SKM-1 treated with dmso at 0.1 percent for 144 hours (cell line): Measurements from ENCODE around the gene KCNB1.
A peak's percentile ranks its signal among the peaks of the same experiment; 100 is the strongest.

Source experiments
- DNase-seq: peaks from one replicate; lab custom pipeline; 2025; ENCODE audit not compliant: unreplicated experiment; lab: John Stamatoyannopoulos, UW

KCNB1 gene

DNA sequence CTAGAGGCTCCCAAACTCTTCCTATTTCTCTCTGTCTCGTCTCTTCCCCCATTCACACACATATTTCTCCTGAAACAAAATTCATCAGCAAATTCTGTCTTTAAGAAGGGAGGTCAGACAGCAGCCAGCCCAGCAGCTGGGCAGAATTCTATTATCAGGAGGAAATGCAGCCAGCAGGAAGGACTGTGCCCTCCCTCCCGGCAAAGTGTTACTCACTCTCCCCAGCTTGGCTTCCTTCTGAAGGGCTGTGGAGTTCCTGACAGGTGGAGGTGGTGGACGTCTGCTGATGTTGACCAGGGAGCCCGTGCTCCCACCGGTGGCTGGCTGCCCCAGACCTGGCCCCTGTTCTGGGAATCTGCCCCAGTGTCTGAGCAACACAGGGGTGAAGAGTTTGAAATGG is 37.3 kb downstream of the KCNB1 start:
- no peak for DNase-seq

DNA sequence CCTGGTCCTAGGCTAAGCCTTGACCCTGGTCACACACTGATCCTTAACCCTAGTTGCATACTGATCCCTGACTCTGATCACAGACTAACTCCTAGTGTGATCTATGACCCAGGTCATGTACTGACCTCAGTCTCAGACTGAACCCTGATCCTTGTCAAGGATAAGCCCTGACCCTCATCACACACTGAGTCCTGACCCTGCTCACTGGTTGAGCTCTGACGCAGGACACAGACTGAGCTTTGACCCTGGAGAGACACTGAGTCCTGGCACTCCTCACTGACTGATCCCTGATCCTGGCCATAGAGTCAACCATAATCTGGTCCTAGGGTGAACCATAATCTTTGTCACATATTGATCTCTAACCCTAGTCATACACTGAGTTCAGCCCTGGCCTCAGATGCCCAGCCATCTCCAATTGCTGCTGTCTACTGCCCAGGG is 37.9 kb downstream of the KCNB1 start:
- no peak for DNase-seq

DNA sequence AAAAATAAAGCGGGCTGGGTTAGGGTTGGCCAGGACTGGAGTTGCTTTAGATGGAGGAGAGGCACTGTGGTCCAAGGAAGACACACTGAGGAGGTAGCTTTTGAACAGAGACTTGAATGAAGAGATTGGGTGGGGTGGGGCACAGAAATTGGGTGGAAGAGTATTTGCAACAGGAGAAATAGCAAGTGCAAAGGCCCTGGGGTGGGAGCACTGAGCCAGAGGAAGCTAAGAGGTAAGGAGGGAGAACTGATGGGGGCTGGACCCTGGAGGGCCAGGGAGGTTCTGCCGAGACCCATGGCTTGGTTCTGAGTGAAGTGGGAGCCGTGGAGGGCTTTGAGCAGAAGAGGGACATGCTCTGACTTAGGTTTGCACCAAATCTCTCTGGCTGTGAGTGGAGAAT is 45.4 kb downstream of the KCNB1 start:
- DNase-seq: no peak

DNA sequence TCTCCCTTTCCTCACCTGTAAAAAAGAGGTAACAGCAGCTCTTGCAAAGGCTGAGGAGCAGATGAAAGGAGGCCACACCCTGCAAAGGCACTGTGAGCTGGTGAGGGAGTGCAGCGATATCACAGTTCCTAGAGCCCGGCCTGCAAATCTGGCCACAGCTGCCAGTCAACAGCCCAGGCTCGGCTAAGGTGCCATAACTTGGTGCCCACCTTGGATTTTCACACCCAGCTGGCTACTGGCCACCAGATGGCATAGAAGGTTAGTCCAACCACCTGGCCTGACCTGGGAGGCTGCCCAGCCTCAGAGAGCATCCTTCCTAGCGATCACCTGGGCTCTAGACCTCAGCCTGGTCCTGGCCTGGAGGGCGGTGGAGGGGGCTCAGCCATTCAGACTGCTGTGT is 46.8 kb downstream of the KCNB1 start:
- DNase-seq: no peak

DNA sequence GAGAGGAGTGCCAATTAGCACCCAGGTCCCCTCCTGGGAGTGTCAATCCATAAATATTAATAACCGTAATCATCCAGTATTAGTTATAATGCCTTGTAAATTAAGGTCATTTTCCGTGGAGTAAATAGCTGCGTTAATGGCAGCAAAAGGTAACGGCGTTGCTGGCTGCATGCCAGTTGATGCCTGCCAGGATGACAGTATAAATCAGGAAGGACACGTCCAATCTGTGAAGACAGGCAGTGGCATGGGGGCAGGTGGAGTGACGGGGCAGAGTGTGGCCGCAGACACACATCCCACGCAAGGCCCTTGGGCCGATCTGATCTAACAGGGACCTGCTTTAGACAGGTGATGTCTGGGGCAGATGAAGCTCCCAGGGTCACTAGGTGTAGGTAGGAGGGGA is 49.1 kb downstream of the KCNB1 start:
- no peak for DNase-seq

DNA sequence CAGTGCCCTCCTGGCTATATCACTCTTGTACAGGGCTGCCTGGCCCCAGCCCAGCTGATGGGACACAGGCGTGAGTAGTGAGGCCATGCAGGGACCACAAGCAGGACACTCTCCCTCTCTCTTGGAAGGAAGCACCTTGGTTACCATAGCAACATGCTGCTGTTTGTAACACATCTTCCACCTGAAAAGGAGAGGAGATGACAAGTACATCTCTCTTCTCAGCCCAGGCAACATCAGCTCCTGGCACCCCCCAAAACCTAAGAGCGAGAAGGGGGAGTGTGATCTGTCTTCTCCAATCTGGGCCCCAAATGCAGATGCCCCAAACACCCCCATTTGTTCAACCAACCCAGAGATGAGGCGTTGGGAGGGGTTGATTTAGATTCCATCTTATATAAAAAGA is 49.9 kb downstream of the KCNB1 start:
- no peak for DNase-seq

DNA sequence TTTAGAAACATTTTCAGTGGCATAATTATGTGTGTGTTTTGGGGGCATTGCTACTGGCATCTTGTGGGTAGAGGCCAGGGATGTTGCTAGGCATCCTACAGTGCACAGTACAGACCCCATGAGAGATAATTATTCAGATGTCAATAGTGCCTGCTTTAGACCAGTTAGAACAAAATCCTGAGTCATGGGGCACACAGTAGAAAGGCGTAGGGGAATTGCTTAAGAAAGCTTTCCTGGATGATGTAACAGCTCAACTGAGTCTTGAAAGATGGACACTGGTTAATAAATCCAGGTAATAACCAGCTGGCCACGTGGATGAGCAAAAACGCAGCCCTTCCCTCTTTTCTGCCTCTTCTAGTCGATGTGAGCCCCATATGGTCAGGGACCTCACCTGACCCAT is 51.1 kb downstream of the KCNB1 start:
- no peak for DNase-seq

DNA sequence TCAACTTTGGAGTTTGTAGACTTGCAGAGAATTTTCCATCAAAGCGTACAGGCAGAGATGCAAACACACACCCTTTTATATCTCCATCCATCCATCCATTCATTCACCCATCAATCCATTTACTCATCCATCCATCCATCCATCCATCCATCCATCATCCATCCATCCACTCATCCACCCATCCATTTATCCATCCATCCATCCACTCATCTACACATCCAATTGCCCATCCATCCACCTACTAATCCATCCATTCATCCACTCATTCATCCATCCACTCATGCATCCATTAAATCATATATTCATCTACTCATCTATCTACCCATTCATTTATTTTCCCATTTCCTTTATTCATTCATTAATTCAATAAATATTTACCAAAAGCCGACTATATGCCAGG is 52.1 kb downstream of the KCNB1 start:
- no peak for DNase-seq

DNA sequence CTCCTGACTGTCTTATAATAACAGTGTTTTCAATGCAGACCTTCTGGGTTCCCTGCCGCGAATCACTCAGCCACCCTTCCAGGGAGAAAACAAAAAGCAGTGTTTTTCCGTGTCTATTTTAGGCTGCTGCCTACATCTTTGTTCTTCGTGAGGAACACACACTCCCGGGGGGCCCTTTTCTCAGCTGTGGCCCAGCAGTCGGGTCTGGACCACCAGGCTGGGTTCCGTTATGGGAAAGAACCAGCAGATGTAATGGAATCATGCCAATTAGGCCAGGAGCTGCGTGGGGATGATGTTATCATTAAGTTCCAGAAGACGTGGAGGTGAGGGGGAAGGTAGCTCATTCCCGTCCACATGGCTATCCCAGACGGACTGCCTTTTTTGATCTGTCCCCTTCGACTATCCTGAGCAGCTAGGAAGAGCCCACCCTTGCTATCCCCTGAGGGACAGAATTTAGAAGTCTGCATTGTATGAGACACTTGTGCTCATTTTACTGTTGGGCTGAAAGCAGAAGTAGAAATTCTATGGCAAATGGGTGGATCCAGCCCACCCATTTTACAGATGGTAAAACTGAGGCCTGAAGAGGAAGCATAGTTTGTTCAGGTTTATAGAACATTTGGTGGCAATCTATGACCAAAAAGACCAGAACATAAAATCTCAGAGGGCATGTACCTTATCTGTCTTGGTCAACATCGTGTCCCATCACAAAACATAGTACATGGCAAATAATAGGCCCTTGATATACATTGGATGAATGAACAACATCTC is 54.5 kb downstream of the KCNB1 start:
- no peak for DNase-seq

DNA sequence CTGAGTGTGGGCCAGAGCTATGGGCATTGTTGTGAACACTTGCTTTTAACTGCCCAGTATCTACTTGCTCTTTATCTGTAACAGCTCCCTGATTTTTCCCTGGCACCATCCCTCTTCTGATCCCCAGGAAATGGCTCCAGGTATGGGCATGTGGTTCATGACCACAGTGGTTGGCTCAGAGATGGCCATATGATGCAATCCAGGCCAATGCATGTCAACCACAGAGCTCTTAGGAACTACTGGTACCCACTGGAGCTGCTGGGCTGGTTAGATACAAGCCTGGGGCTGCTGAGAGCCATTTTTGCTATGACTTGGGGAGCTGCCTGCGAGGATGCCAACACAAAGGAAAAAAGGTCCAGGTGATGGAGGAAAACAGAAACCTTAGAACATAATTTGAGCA is 55.6 kb downstream of the KCNB1 start:
- peak; percentile 9 for DNase-seq

DNA sequence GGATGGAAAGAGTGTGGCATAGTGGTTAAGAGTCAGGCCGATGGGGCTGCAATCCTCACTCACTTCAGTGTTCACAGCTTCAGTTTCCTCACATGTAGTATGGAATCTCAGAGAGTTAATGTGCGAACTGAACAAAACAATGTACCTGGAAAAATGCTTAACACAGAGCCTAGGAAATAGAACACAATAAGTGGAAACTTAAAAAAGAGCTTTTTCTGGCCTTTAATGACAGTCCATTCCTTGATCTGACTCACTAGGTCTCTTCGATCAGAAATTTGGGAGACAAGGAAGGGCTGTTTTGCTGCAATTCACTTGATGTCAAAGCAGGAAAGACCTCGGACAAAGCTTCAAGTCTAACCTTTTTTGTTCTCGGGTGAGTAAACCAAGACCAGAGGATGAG is 56.1 kb downstream of the KCNB1 start:
- no peak for DNase-seq

DNA sequence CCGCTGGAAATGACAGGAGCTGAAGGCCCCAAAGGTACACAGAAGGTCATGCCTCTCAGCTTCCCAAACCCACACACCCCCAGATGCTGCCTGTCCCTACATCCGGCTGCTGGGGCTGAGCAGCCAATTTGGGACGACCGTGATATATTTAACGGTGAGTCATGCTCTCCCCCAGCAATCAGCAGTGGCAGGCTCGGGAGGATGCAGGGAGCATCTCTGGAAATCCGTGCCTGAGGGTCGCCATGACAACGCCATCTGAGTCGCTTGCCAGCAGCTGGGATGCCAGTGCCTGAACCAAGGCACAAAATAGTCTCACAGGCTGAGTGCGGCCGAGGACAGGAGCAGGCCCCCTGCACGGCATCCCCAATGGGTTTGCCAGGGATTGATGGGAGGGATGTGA is 57.9 kb downstream of the KCNB1 start:
- DNase-seq: no peak

DNA sequence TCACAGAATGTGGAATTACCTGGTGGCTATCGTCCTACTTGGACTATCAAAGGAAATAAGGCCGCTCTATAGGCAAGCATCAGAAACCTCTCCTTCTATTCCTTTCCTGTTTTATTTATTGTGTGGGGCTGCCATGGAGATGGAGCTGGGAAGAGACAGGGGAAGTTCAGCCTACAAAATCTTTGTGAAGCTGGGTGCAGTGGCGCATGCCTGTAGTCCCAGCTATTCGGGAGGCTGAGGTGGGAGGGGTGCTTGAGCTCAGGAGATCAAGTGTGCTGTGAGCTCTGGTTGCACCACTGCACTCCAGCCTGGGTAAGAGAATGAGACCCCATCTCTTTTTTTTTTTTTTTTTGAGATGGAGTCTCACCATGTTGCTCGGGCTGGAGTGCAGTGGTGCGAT is 60.3 kb downstream of the KCNB1 start:
- no peak for DNase-seq

DNA sequence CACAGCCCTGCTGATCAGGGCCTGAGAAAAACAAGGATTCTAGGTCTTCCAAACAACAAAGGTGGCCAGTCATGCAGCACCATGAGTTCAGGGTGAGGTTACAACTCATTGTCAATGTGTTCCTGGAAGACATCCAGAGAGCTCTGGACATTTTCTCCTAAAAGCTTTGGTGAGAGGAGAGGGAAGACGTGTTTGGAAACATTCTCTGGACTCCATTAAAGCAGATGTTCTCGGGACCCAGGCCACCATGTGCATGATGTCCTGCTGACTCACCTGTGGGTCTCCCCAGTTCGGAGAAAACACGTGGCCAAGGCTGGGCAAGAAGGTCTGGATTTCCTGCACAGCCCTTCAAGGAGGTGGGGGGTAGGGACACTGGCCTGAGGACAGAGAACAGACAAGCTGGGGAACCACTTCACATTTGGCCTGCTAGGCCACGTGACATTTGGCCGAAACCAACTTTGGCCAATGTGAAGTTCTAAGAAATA is 61.6 kb downstream of the KCNB1 start:
- no peak for DNase-seq

DNA sequence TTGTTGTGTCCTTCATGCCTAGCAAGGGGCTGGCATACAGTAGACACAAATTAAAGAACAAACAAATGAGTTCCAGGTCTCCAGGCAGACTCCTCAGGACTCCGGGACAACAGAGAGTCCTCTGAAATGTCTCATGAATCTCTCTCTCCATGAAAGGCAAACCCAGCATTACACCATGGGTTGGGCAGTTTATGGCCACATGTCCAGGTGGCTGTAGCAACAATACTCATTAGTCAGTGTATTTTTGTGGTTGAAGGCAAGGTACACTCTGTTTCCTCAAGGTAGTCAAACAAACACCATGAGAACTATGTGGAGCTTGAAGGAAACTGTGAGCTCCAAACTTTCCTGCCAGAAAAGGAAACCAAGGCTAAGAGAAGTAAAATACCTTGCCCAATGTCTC is 62.2 kb downstream of the KCNB1 start:
- DNase-seq: no peak

DNA sequence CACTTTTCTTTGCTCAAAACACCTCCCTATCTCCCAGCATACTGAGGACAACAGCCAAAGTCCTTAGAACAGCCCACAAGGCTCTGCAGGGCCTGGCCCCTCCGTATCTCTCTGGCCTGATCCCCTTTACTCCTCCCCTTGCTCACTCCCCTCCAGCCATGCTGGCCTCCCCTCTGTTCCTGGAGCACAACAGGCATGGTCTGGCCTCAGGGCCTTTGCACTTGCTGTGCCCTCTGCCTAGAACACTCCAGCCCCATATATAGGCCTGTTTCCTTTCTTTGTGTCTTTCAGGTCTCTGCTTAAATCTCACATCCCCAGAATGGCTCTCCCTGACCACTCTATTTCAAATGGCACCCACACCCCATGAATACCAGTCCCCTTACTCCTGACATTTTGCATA is 62.7 kb downstream of the KCNB1 start:
- DNase-seq: no peak

DNA sequence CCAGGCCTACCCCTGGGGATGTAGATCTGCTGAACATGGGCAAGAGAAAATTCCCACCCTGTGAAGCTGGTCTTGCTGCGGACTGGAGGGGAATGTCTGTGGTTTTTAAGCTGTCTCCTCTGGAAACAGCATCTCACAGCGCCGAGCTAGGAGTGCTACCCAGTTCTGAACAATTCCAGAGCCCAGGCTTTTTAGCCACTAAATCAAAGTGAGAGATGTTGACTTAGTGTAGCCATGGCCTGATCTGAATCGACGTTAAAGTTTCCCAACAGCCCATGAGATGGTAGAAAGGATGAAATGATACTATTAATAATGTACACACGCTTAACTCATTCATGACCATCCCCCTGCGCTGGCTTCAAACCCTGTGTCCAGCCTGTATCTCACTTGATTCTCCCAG is 63.7 kb downstream of the KCNB1 start:
- no peak for DNase-seq

DNA sequence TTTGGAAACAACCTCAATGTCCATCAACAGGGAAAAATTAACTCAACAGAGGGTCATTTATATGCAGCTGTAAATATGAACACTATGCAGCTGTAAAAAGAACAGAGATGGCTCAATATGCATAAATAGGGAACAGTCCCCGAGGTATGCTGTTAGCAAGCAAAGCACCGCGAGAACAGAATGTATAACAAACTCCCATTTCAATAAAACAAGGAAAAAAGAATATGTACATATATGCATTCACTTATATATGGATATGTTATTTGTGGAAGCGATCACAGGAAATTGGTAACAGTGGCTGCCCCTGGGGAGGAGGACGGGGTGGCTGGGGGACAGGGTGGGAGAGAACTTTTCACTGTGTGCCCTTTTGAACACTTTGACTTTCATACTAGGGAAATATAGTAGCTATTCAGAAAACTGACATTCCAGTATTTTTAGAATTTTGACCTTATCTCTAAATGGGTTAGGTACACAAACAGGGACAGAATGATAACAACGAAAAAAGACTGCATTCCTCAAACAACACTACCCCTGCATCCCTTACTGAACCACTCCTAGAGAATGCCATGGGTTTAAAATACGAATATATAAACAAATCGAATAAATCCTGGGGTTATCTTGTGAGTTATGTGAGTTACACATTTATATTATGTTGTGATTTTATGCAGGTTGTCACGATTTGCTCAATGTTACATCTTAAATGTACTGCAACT is 64.5 kb downstream of the KCNB1 start:
- DNase-seq: no peak

DNA sequence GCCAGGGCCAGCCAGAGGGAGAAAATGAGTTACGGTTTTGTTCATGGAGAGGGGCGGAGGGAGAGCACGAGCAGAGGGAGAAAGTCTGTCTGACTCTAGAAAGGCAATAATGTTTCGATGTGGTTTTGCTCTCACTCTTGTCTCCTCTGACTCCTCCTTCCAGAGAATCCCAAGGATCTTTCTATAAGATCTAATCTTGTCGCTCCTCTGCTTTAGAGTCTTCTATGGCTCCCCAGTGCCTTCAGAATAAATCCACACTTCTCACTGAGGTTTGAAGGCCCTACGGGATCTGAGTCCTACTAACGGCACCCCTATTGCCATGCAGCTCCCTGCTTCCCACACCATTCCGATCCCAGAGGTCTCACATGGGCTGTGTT is 66.8 kb downstream of the KCNB1 start:
- no peak for DNase-seq

DNA sequence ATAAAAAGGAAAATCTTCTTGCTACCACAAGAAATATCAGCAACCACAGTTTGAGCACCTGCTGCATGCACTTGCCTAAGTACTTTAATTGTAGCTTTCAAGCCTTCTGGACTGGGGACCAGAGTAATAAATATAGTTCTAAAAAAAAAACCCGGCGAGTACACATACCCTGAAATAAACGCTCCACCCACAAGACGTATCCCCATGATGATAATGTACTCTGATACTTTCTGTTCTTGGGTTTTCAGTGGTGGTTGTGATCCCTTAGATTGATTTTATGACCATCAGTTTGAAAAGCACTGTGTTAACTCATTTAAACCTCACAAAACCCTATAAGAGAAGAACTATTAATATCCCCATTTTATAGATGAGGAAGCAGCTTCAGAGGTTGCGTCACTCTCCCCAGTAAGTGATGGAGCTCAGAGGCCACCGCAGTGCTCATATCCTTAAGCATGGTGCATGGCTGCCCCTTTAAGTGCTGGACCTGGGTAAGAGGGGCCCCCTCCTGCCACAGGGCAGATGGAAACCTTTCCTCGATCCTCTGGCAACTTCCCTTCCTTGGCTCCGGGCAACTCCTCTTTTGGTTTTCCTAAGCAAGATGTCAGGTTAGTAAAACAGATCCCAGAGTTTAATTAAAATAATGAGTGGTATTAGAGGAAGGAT is 67.3 kb downstream of the KCNB1 start:
- DNase-seq: peak; percentile 8

DNA sequence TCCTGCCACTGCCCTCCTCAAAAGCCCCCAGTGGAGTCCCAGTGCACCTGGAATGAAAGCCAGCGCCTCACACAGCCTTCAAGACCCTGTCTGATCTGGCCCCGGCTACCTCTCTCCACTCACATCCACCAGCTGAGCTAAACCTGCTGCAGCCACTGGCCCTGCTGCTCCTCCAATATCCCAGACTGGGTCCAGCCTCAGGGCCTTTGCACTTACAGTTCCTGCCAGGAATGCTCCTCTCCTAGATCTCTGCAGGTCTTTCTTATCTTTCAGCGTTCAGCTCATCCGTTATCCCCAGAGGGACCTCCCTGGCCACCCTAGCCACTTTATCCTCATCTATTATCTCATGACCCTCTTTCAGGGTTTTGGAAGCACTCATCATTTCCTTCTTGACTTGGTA is 68.8 kb downstream of the KCNB1 start:
- DNase-seq: no peak

DNA sequence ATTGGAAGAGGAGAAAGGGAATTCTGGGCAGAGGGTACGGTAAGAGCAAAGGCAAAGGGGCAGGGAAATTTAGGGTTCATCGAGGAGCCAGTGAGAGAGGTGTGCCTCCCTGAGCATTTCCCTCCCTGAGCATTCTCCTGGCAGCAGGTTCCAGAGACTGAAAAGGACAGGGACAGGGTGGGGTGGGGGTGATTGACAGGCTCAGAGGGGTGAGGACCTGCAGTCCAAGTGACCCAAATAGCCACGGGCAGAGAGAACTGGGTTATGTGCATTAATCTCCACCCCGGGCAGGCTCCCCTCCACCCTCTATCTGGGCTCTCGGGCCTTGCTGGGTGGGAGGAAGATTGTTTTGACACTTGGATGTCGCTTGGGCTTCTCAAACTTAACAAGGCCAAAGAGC is 69.5 kb downstream of the KCNB1 start:
- DNase-seq: no peak
